ENCODE data around the gene SORCS2. TPM values are rescaled to one million over a fixed set of nuclear protein-coding genes. Genes with fewer than 3 reads are reported as not detected.
"Not testable (repeated sequence)": the region's sequence is repeated elsewhere in the genome, so short reads cannot be mapped to it uniquely, and the experiment has no call there.

The SORCS2 gene
- total RNA-seq, 2 donors from 2014 or later, result 0.25 TPM; not detected in 1

DNA sequence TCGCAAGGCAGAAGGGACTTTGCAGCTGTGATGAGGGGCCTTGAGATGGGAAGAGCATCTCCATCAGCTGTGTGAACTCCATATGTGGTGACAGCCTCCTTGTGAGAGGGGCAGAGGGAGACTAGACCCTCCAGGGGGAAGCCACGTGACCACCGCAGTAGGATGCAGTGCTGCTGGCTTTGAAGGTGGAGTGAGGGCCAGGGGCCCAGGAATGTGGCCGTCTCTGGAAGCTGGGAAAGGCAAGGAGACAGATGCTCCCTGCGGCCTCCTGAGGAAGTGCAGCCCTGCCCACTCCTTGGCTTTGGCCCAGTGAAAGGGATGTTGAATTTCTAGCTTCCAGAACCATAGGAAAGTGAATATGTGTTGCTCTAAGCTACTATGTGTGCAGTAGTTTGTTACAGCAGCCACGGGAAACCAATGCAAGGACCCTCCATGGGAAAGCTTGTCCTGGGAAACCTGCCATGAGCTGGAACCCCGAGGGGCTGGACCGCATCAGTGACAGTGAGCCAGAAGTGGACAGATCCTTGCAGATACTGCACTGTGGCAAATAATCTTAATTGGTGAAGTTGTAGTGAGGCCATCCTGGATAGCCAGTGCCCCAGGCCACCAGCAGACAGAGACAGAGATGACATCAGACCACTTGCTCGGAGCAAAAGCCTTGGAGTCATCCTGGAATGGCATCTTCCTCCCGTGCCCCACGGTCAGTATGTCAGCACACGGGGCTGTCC lies 35.4 kb upstream of the SORCS2 start:
- Mint-ChIP-seq H3K36me3 (no peaks in the 10 kb centered on the region), H3K9me3 (no peaks in the 10 kb centered on the region), H3K27ac (no peak overlapping the region)
- no peak for ATAC-seq
- DNase-seq (ENCODE audit: low spot score in 2 of 2), result peak in 1 of 2 donors; percentile 26

DNA sequence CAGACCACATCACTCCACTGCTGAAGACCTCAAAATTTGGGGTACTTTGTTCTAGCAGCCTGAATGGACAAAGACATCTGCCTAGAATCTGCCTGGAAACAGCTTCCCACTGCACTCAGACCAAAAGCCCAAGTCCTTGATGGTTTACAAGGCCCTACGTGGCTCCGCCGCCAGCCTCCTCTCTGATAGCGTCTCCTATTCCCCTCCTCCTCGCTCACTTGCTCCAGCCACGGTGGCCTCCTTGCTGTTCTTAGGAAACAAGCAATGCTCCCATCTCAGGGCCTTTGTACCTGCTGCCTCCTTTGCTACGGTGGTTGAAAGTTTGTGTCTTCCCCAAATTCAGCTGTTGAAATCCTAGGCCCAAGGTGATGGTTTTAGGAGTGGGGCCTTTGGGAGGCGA lies 34.7 kb upstream of the SORCS2 start:
- DNase-seq (ENCODE audit: low spot score in 2 of 2) (peak in 1 of 2 donors; percentile 18), ATAC-seq (no peak)
- no peak overlapping the region for H3K27ac Mint-ChIP-seq
- no peaks in the 10 kb centered on the region for H3K36me3 Mint-ChIP-seq
- H3K9me3 Mint-ChIP-seq, result no peaks in the 10 kb centered on the region

DNA sequence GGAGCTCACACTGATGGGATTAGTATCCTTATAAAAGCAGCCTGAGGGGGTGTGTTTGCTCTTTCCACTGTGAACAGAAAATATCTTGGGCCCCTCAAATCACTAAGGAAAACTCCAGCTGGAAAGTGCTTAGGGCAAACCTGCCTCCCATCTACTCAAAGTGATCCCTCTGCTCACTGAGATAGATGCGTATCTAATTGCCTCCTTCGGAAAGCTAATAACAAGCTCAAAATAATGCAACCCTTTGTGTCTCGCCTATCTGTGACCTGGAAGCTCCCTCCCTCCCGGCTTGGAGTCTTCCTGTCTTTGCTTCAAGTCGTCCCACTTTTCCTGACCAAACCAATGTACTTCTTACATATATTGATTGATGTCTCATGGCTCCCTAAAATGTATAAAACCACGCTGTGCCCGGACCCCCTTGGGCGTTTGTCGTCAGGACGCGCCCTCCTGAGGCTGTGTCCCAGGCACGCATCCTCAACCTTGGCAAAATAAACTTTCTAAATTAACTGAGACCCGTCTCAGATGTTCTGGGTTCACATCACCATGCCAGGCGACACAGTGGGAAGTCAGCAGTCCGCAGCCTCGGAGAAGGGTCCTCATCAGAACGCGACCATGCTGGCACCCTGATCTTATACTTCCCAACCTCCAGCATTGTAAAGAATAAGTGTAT lies 34.1 kb upstream of the SORCS2 start:
- peak in 1 of 2 donors; percentile 1 for DNase-seq (ENCODE audit: low spot score in 2 of 2)
- no peak for ATAC-seq
- no peaks in the 10 kb centered on the region for H3K36me3 Mint-ChIP-seq
- no peak overlapping the region for H3K27ac Mint-ChIP-seq
- no peaks in the 10 kb centered on the region for H3K9me3 Mint-ChIP-seq

DNA sequence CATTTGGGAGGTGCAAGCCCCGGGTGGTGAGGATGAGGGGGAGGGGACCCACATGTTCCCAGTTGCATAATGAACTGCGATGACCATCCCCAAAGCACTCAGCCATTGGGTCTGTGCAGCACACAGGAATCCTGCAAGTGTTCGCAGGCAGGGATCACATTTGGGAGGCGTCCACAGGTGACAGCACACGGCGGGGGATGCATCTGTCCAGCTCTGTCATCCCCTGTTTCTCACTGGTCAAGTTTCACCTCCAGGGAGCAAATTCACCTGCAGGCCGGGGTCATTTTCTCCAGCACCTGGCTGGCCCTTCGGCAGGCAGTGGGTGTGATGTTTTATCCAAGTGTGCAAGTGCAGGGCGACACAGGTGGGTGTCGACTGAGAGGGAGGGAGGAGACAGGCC lies 33.3 kb upstream of the SORCS2 start:
- ATAC-seq (no peak), DNase-seq (ENCODE audit: low spot score in 2 of 2) (peak in 1 of 2 donors; percentile 26)
- Mint-ChIP-seq H3K27ac (no peak overlapping the region), H3K36me3 (no peaks in the 10 kb centered on the region), H3K9me3 (no peaks in the 10 kb centered on the region)

DNA sequence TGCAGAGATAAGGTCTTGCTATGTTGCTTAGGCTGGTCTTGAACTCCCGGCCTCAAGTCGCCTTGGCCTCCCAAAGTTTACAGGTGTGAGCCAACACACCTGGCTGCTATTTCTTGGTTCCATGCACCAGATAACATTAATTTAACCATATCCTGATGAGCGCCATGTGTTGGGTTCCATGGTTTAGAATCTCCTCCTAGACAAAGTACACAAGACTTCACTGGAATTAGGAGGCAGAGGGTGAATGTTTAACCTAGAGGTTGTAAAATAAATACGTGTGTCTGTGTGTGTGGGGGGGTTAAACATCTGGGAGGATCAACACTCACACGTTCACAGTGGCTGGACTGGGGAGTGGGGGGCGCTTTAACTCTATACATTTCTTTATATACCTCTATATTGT lies 32.4 kb upstream of the SORCS2 start:
- Mint-ChIP-seq H3K36me3 (no peaks in the 10 kb centered on the region), H3K27ac (no peak overlapping the region), H3K9me3 (no peaks in the 10 kb centered on the region)
- no peak for DNase-seq (ENCODE audit: low spot score in 2 of 2)
- no peak for ATAC-seq

DNA sequence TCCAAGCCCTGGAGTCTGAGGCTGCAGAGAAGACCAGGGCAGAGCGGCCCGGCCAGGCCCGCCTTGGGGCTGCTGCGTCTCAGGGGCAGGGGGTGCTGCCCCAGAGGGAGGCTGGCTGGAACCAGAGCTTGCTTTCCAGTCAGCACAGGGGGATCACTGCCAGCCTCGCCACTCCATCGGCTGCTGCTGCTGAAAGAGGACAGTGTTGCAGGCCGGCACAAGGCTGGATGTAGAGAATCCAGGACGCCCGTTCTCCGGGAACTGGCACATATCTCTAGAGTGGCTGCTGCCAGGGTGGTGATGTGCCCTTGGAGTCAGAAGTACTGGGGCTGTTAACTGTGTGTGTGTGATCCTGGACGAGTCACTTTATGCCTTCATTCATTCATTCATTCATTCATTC lies 31.9 kb upstream of the SORCS2 start:
- H3K36me3 Mint-ChIP-seq, result no peaks in the 10 kb centered on the region
- no peak for DNase-seq (ENCODE audit: low spot score in 2 of 2)
- no peak for ATAC-seq
- H3K9me3 Mint-ChIP-seq, result no peaks in the 10 kb centered on the region
- no peak overlapping the region for H3K27ac Mint-ChIP-seq

DNA sequence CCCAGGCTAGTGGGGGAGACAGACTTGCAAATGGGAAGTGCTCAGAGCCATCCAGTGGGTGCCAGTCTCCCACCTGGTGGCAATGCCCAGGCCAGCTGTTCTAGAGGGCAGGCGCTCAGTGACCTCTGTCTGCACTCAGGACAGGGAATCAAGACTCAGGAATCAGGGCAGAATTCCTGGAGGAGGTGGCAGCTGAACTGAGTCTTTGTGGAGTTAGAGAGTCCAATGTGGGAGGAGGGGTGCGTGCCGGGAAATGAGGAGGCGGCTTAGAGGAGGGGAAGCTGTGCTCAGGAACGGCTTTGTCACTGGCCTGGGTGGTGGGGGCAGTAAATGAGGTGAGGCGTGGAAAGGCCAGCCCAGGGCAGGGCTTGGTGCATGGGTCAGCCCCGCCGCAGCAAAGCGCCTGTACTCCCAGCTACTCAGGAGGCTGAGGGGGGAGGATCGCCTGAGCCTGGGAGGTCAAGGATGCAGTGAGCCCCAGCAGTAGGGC lies 31.3 kb upstream of the SORCS2 start:
- Mint-ChIP-seq H3K9me3 (no peaks in the 10 kb centered on the region), H3K36me3 (no peaks in the 10 kb centered on the region), H3K27ac (peak overlapping the region in 1 of 2 donors; percentile 56)
- no peak for ATAC-seq
- DNase-seq (ENCODE audit: low spot score in 2 of 2), result peak in 1 of 2 donors; percentile 30

DNA sequence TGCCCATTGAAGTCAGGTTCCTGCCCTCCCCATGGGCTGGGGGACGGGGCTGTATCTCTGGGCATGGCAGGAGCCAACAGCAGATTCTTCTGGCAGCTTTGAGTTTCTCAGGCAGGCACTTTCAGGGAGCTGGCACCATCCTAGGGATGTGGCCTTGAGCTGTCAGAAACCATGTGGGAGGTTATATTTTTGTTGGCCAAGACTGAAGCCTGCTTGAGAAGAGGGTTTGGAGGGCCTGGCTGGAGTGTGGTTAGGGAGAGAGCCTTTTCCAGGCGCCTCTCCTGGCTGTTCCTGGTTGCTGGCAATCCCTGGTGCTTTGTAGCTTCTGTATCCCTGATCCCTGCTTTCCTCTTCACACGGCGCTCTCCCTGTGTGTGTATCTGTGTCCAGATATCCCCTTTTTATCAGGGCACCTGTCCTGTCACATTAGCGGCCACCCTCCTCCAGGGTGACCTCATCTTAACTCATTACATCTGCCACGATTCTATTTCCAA lies 30.6 kb upstream of the SORCS2 start:
- ATAC-seq, result no peak
- peak in 1 of 2 donors; percentile 16 for DNase-seq (ENCODE audit: low spot score in 2 of 2)
- H3K27ac Mint-ChIP-seq, result no peak overlapping the region
- no peaks in the 10 kb centered on the region for H3K9me3 Mint-ChIP-seq
- H3K36me3 Mint-ChIP-seq, result no peaks in the 10 kb centered on the region

DNA sequence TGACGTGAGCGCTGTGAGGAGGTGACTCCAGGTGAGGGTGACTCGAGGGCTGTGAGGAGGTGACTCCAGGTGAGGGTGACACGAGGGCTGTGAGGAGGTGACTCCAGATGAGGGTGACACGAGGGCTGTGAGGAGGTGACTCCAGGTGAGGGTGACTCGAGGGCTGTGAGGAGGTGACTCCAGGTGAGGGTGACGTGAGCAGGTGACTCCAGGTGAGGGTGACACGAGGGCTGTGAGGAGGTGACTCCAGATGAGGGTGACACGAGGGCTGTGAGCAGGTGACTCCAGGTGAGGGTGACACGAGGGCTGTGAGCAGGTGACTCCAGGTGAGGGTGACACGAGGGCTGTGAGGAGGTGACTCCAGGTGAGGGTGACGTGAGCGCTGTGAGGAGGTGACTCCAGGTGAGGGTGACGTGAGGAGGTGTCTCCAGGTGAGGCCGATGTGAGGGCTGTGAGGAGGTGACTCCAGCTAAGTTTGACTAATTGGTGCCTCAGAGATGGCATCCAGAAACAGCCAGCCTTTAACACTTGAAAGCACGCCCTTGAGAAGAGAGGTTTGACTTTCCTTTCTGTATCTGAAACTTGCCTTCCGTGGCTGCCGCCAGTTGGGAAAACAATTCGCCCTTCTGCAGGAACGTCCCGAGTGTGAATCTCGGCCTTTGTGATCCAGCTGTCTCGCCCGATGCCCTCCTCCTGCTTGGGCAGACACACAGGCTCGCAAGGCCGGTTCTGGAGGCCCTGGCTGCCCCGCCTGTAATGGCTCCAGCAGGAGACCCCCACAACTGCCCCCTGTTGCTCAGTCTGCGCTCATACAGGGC lies 27.1 kb upstream of the SORCS2 start:
- ATAC-seq, H3K9me3 Mint-ChIP-seq, H3K36me3 Mint-ChIP-seq, H3K27ac Mint-ChIP-seq: not testable (repeated sequence)
- peak in 1 of 2 donors; percentile 34 for DNase-seq (ENCODE audit: low spot score in 2 of 2)

DNA sequence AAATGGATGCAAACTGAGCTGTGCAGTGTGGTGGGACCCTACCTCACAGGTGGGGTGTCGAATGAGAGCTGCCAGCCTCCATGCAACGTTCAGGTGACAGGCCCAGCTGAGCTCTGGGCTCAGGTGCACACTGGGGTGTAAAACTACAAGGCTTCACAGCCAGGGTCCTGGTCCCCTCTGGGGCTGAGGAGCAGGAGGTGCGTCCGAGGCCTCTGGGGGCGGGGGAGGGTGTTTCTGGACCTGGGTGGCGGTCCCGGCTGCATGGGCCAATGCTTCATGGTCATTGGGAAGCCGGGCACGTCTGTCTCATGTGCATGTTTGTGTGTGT lies 26.5 kb upstream of the SORCS2 start:
- H3K36me3 Mint-ChIP-seq, result no peaks in the 10 kb centered on the region
- H3K9me3 Mint-ChIP-seq, result no peaks in the 10 kb centered on the region
- DNase-seq (ENCODE audit: low spot score in 2 of 2), result no peak
- H3K27ac Mint-ChIP-seq, result no peak overlapping the region
- no peak for ATAC-seq

DNA sequence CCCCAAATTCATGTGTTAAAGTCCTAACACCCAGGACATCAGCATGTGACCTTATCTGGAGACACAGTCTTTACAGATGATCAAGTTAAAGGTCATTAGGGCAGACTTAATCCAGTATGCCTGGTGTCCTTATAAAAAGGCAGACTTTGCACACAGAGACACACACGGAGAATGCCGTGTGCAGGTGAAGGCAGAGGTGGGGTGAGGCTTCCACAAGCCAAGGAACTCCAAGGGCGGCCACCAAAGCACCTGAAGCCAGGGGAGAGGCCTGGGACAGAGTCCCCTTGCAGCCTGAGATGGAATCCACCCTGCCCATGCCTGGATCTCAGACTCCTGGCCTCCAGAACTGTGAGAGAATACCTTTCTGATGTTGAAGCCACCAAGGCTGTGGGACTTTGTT lies 26.1 kb upstream of the SORCS2 start:
- no peak for DNase-seq (ENCODE audit: low spot score in 2 of 2)
- H3K9me3 Mint-ChIP-seq, result no peaks in the 10 kb centered on the region
- no peak overlapping the region for H3K27ac Mint-ChIP-seq
- no peak for ATAC-seq
- H3K36me3 Mint-ChIP-seq, result no peaks in the 10 kb centered on the region

DNA sequence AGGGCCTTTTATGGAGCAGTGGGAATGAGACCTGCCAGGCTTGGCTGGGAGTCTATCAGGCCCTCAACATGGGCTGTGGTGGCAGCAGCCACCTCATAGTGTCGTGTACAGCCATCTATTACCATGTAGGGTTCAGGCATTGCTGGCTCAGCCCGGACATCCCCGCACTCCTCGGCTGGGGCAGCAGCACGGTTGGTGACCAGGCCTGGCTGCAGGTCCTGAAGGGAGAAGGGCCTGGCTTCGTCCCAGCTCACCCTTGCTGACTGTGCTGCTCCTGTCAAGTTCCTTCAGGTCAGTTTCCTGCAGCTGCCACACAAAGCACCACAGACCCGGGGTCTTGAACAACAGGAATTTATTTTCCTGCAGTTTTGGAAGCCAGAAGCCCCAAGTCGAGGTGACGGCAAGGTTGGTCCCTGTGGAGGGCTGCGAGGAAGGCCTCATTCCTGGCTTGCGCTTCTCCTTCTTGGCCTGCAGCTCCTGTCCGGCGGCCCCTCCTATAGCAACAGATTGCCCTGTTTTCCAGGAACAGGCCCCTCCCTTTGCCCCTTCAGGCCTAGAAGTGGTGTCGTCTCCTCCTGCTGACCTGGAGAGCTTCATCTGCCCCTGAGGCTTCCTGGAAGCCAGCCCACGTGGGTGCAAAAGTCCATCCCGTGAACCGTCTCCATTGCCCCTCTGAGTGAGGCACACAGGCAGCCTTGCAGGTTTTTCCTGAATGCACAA lies 25.2 kb upstream of the SORCS2 start:
- Mint-ChIP-seq H3K9me3 (no peaks in the 10 kb centered on the region), H3K27ac (no peak overlapping the region), H3K36me3 (no peaks in the 10 kb centered on the region)
- DNase-seq (ENCODE audit: low spot score in 2 of 2) (no peak), ATAC-seq (no peak)

DNA sequence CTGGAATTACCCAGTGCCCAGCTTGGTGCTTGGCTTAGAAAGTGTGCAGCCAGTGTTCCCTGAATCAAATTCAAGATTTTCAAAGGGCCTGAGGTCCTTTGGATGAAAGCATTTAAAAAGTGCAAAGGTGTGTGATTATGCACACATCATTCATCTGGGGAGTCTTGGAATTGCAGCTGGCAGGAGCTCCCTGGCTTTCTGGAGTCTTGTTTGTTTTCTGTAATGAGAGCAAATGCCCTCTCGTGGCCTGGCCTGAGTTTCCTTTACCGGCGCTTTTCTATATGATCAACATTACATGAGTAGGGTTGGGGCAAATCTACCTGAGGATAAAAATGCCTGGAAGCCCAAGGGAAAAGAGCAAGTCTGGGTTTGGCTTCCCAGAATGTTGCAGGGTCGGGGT lies 24.6 kb upstream of the SORCS2 start:
- no peaks in the 10 kb centered on the region for H3K36me3 Mint-ChIP-seq
- H3K27ac Mint-ChIP-seq, result no peak overlapping the region
- DNase-seq (ENCODE audit: low spot score in 2 of 2) (no peak), ATAC-seq (no peak)
- no peaks in the 10 kb centered on the region for H3K9me3 Mint-ChIP-seq

DNA sequence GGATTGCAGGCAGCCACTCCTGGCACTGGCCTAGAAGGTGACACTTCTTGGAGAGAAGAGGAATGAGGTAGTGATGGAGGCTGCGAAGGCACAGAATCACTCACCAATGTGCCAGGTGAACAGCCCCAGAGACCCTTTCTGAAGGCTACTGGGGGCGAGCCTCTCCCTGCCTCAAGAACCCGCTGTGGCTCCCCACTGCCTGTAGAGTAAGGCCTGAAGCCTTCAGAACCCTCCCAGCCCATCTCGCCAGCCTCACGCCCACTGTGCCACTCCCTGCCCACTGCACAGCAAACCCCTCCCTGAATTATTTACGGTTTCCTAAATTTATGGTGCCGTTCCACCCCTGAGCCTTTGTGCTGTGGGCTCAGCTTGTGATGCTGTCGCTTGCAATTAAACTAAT lies 24.2 kb upstream of the SORCS2 start:
- no peaks in the 10 kb centered on the region for H3K9me3 Mint-ChIP-seq
- DNase-seq (ENCODE audit: low spot score in 2 of 2) (no peak), ATAC-seq (no peak)
- no peaks in the 10 kb centered on the region for H3K36me3 Mint-ChIP-seq
- H3K27ac Mint-ChIP-seq, result no peak overlapping the region

DNA sequence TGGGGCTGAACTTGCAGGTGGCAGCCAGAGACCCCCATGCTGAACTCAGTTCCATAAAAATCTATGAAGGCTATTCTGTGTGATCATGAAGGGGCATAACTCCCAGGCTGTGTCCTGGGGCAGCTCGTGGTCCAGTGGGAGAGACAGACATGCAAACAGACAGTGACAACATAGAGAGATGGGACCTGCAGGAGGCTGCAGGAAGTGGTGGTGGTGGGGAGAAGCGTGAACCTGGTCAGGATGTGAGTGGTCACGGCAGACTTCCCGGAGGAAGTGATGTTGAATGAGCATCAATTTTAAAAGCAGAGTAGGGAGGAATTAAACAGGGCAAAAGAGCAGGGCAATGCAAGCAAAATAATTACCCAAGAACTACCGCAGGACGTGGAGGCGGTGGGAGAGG lies 23.2 kb upstream of the SORCS2 start:
- Mint-ChIP-seq H3K36me3 (no peaks in the 10 kb centered on the region), H3K9me3 (no peaks in the 10 kb centered on the region), H3K27ac (peak overlapping the region in 1 of 2 donors; percentile 4)
- peak in 1 of 2 donors; percentile 47 for ATAC-seq
- peak in 1 of 2 donors; percentile 44 for DNase-seq (ENCODE audit: low spot score in 2 of 2)

DNA sequence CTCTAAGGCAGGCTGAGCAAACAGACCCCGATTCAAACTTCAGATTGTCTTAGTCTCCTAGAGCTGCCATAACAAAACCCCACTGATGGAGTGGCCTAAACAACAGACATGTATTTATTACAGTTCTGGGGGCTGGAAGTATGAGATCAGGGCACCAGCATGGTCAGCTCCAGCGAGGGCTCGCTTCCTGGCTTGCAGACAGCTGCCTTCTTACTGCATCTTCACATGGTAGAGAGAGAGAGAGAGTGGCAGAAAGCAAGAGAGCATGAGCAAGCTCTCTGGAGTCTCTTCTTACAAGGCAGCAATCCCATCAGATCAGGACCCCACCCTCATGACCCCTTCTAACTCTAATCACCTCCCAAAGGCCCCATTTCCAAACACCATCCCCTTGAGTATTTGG lies 22.3 kb upstream of the SORCS2 start:
- Mint-ChIP-seq H3K27ac (no peak overlapping the region), H3K9me3 (no peaks in the 10 kb centered on the region), H3K36me3 (no peaks in the 10 kb centered on the region)
- no peak for ATAC-seq
- DNase-seq (ENCODE audit: low spot score in 2 of 2), result no peak

Measured in activated naive CD4-positive, alpha-beta T cell treated with anti-CD3 and anti-CD28 coated beads, Interleukin-2, amount 50 U/mL, for 72 hours (primary cell).